ENCODE data around the gene SYNPO2L.
"Not testable (repeated sequence)": the region's sequence is repeated elsewhere in the genome, so short reads cannot be mapped to it uniquely, and the experiment has no call there.

SYNPO2L gene

GRCh38 chr10:73664156-73665040, 8.6 kb upstream of the SYNPO2L start:
- H3K27me3 ChIP-seq (ENCODE audit: insufficient read depth, poor library complexity, severe bottlenecking); DNase-seq (ENCODE audit: low read depth in 1 of 2, low spot score in 1 of 2); H3K27ac ChIP-seq (replicated peaks); H3K4me3 ChIP-seq (replicated peaks; ENCODE audit: insufficient read depth, low read length): not testable (repeated sequence)

DNA sequence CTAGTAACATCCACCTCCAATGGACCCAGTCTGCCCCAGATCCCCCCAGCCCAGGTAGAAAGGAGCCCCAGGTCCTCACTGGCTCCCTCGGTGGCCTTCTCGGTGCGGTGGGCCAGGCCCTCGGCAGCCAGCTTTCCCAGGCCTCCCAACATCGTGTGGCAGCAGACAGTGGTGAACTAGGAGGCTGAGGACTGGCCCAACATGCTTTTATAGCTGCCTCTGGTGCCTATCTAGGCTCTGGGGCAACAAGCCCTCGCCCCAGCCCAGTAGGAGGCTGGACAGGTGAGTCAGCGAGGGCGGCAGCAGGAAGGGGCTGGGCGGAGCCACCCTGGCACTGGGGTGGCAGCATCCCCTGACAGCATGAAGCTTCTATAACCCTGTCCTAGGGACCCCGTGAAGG, 7.8 kb upstream of the SYNPO2L start:
- H3K4me3 ChIP-seq (replicated peaks; ENCODE audit: insufficient read depth, low read length); H3K27me3 ChIP-seq (ENCODE audit: insufficient read depth, poor library complexity, severe bottlenecking); H3K27ac ChIP-seq (replicated peaks); DNase-seq (ENCODE audit: low read depth in 1 of 2, low spot score in 1 of 2): not testable (repeated sequence)

GRCh38 chr10:73662705-73663104, 6.9 kb upstream of the SYNPO2L start:
- not testable (repeated sequence) for H3K4me3 ChIP-seq (replicated peaks; ENCODE audit: insufficient read depth, low read length); H3K27me3 ChIP-seq (ENCODE audit: insufficient read depth, poor library complexity, severe bottlenecking); DNase-seq (ENCODE audit: low read depth in 1 of 2, low spot score in 1 of 2); H3K27ac ChIP-seq (replicated peaks)

- H3K27ac ChIP-seq (replicated peaks), result no peak overlapping the region
- no peaks in the 10 kb centered on the region for H3K27me3 ChIP-seq (ENCODE audit: insufficient read depth, poor library complexity, severe bottlenecking)
- TF ChIP-seq, protein P1, sequence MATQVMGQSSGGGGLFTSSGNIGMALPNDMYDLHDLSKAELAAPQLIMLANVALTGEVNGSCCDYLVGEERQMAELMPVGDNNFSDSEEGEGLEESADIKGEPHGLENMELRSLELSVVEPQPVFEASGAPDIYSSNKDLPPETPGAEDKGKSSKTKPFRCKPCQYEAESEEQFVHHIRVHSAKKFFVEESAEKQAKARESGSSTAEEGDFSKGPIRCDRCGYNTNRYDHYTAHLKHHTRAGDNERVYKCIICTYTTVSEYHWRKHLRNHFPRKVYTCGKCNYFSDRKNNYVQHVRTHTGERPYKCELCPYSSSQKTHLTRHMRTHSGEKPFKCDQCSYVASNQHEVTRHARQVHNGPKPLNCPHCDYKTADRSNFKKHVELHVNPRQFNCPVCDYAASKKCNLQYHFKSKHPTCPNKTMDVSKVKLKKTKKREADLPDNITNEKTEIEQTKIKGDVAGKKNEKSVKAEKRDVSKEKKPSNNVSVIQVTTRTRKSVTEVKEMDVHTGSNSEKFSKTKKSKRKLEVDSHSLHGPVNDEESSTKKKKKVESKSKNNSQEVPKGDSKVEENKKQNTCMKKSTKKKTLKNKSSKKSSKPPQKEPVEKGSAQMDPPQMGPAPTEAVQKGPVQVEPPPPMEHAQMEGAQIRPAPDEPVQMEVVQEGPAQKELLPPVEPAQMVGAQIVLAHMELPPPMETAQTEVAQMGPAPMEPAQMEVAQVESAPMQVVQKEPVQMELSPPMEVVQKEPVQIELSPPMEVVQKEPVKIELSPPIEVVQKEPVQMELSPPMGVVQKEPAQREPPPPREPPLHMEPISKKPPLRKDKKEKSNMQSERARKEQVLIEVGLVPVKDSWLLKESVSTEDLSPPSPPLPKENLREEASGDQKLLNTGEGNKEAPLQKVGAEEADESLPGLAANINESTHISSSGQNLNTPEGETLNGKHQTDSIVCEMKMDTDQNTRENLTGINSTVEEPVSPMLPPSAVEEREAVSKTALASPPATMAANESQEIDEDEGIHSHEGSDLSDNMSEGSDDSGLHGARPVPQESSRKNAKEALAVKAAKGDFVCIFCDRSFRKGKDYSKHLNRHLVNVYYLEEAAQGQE (IDR thresholded peaks at IDR 0.05; ENCODE audit: insufficient replicate concordance, low read depth), result no peak
- no peak for TF ChIP-seq POLR2AphosphoS5 (IDR thresholded peaks at IDR 0.05; ENCODE audit: low read depth)
- TF ChIP-seq GABPA (IDR thresholded peaks at IDR 0.05; ENCODE audit: low read depth), result no peak
- no peak for TF ChIP-seq SPI1 (IDR thresholded peaks at IDR 0.05; ENCODE audit: borderline replicate concordance, low read depth)
- TF ChIP-seq, protein P2, sequence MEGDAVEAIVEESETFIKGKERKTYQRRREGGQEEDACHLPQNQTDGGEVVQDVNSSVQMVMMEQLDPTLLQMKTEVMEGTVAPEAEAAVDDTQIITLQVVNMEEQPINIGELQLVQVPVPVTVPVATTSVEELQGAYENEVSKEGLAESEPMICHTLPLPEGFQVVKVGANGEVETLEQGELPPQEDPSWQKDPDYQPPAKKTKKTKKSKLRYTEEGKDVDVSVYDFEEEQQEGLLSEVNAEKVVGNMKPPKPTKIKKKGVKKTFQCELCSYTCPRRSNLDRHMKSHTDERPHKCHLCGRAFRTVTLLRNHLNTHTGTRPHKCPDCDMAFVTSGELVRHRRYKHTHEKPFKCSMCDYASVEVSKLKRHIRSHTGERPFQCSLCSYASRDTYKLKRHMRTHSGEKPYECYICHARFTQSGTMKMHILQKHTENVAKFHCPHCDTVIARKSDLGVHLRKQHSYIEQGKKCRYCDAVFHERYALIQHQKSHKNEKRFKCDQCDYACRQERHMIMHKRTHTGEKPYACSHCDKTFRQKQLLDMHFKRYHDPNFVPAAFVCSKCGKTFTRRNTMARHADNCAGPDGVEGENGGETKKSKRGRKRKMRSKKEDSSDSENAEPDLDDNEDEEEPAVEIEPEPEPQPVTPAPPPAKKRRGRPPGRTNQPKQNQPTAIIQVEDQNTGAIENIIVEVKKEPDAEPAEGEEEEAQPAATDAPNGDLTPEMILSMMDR (IDR thresholded peaks at IDR 0.05; ENCODE audit: insufficient read depth, low read length), result no peak
- no peak overlapping the region for H3K4me3 ChIP-seq (replicated peaks; ENCODE audit: insufficient read depth, low read length)
- no peak for DNase-seq (ENCODE audit: low read depth in 1 of 2, low spot score in 1 of 2)
These were observed 406 bp downstream of the SYNPO2L start for GRCh38 chr10:73655257-73655989.

DNA sequence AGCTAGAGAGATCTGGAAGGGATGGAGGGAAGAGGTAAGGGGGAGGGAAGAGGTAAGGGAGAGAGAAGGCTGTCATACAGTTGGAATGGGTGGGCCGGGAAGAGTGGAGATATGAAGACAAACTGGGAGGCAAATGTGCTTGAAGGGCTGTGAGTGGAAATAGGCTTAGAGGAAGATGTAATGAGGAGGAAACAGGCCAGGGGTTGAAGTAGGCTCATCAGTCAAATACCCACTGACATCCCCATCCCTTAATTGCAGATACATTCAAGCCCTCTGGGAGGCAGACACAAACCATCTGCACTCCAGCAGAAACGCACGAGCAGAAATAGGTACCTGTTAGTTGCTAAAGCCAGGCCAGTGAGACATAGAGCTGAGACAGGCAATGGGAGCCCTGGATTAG, 2.1 kb downstream of the SYNPO2L start:
- DNase-seq (ENCODE audit: low read depth in 1 of 2, low spot score in 1 of 2), result no peak
- H3K27ac ChIP-seq (replicated peaks), result no peak overlapping the region
- no peak overlapping the region for H3K4me3 ChIP-seq (replicated peaks; ENCODE audit: insufficient read depth, low read length)
- H3K27me3 ChIP-seq (ENCODE audit: insufficient read depth, poor library complexity, severe bottlenecking), result no peaks in the 10 kb centered on the region
- TF ChIP-seq, protein P1 (IDR thresholded peaks at IDR 0.05; ENCODE audit: insufficient replicate concordance, low read depth), result no peak
- TF ChIP-seq, protein P2 (IDR thresholded peaks at IDR 0.05; ENCODE audit: insufficient read depth, low read length), result peak; percentile 15
- no peak for TF ChIP-seq SPI1 (IDR thresholded peaks at IDR 0.05; ENCODE audit: borderline replicate concordance, low read depth)
